ENCODE data around the gene ATG16L1.

ATG16L1 gene

GRCh38 chr2:233267516-233268245 is 16.2 kb downstream of the ATG16L1 start:
- Histone ChIP-seq H3K27ac (no peak overlapping the region), H3K27me3 (ENCODE audit: control insufficient read depth, insufficient read depth, low read length) (no peaks in the 10 kb centered on the region), H3K4me3 (ENCODE audit: low read depth, low read length) (no peak overlapping the region), H2AFZ (no peak overlapping the region), H3K79me2 (peaks cover under 1% of the 10 kb centered on the region), H3K4me2 (ENCODE audit: low read length) (no peak overlapping the region), H3K4me1 (no peaks in the 10 kb centered on the region), H3K9me3 (ENCODE audit: control insufficient read depth, low read length) (no peaks in the 10 kb centered on the region), H3K36me3 (ENCODE audit: control insufficient read depth, insufficient read depth, low read length) (no peaks in the 10 kb centered on the region), H3K9ac (no peak overlapping the region)
- TF ChIP-seq, protein P1, sequence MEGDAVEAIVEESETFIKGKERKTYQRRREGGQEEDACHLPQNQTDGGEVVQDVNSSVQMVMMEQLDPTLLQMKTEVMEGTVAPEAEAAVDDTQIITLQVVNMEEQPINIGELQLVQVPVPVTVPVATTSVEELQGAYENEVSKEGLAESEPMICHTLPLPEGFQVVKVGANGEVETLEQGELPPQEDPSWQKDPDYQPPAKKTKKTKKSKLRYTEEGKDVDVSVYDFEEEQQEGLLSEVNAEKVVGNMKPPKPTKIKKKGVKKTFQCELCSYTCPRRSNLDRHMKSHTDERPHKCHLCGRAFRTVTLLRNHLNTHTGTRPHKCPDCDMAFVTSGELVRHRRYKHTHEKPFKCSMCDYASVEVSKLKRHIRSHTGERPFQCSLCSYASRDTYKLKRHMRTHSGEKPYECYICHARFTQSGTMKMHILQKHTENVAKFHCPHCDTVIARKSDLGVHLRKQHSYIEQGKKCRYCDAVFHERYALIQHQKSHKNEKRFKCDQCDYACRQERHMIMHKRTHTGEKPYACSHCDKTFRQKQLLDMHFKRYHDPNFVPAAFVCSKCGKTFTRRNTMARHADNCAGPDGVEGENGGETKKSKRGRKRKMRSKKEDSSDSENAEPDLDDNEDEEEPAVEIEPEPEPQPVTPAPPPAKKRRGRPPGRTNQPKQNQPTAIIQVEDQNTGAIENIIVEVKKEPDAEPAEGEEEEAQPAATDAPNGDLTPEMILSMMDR (IDR thresholded peaks at IDR 0.05) = no peak

- no peaks in the 10 kb centered on the region for H3K79me2 ChIP-seq
- H3K9me3 ChIP-seq (ENCODE audit: control insufficient read depth, low read length) = no peaks in the 10 kb centered on the region
- H3K4me2 ChIP-seq (ENCODE audit: low read length) = no peak overlapping the region
- H3K4me1 ChIP-seq = no peaks in the 10 kb centered on the region
- no peak overlapping the region for H2AFZ ChIP-seq
- H3K27ac ChIP-seq = no peak overlapping the region
- no peaks in the 10 kb centered on the region for H3K27me3 ChIP-seq (ENCODE audit: control insufficient read depth, insufficient read depth, low read length)
- H3K9ac ChIP-seq = no peak overlapping the region
- H3K4me3 ChIP-seq (ENCODE audit: low read depth, low read length) = no peak overlapping the region
- H3K36me3 ChIP-seq (ENCODE audit: control insufficient read depth, insufficient read depth, low read length) = no peaks in the 10 kb centered on the region
- TF ChIP-seq, protein P1 (IDR thresholded peaks at IDR 0.05) = no peak
These were observed 18.9 kb downstream of the ATG16L1 start for GRCh38 chr2:233270366-233270765.

DNA sequence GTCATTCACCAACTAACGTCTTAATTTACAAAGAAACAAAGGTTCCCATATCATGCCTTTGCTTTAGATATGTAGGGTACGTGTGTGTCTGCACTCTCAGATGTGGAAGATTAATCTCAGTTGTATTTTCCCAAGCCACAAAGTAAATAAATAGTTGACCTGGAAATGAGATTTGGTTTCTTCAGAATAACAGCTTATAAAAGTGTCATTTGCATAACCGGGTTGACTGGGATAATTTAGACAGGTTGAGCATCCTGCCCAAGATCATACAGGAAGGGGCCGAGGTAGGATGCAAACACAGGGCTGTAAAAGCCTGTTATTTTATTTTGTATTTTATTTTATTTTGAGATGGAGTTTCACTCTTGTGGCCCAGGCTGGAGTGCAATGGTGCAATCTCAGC is 19.5 kb downstream of the ATG16L1 start:
- H3K27me3 ChIP-seq (ENCODE audit: control insufficient read depth, insufficient read depth, low read length) = no peaks in the 10 kb centered on the region
- no peaks in the 10 kb centered on the region for H3K79me2 ChIP-seq
- H3K27ac ChIP-seq = no peak overlapping the region
- H2AFZ ChIP-seq = no peak overlapping the region
- H3K9me3 ChIP-seq (ENCODE audit: control insufficient read depth, low read length) = no peaks in the 10 kb centered on the region
- no peak overlapping the region for H3K4me3 ChIP-seq (ENCODE audit: low read depth, low read length)
- H3K9ac ChIP-seq = no peak overlapping the region
- no peak overlapping the region for H3K4me2 ChIP-seq (ENCODE audit: low read length)
- TF ChIP-seq, protein P1 (IDR thresholded peaks at IDR 0.05) = no peak
- H3K36me3 ChIP-seq (ENCODE audit: control insufficient read depth, insufficient read depth, low read length) = no peaks in the 10 kb centered on the region
- H3K4me1 ChIP-seq = no peaks in the 10 kb centered on the region

GRCh38 chr2:233271693-233272092 is 20.2 kb downstream of the ATG16L1 start:
- no peak overlapping the region for H3K27ac ChIP-seq
- no peaks in the 10 kb centered on the region for H3K9me3 ChIP-seq (ENCODE audit: control insufficient read depth, low read length)
- no peaks in the 10 kb centered on the region for H3K36me3 ChIP-seq (ENCODE audit: control insufficient read depth, insufficient read depth, low read length)
- TF ChIP-seq, protein P1 (IDR thresholded peaks at IDR 0.05) = no peak
- no peak overlapping the region for H2AFZ ChIP-seq
- no peaks in the 10 kb centered on the region for H3K79me2 ChIP-seq
- H3K4me3 ChIP-seq (ENCODE audit: low read depth, low read length) = no peak overlapping the region
- no peaks in the 10 kb centered on the region for H3K4me1 ChIP-seq
- H3K27me3 ChIP-seq (ENCODE audit: control insufficient read depth, insufficient read depth, low read length) = no peaks in the 10 kb centered on the region
- no peak overlapping the region for H3K9ac ChIP-seq
- H3K4me2 ChIP-seq (ENCODE audit: low read length) = no peak overlapping the region

- TF ChIP-seq, protein P1 (IDR thresholded peaks at IDR 0.05) = no peak
- no peaks in the 10 kb centered on the region for H3K36me3 ChIP-seq (ENCODE audit: control insufficient read depth, insufficient read depth, low read length)
These were observed 21.6 kb downstream of the ATG16L1 start for GRCh38 chr2:233273120-233273519.

More at GRCh38 chr2:233273120-233273519, 21.6 kb downstream of the ATG16L1 start:
- H3K4me1 ChIP-seq = no peaks in the 10 kb centered on the region
- H3K9ac ChIP-seq = no peak overlapping the region
- H3K27ac ChIP-seq = no peak overlapping the region
- H2AFZ ChIP-seq = no peak overlapping the region
- H3K4me3 ChIP-seq (ENCODE audit: low read depth, low read length) = no peak overlapping the region
- H3K4me2 ChIP-seq (ENCODE audit: low read length) = no peak overlapping the region
- H3K79me2 ChIP-seq = no peaks in the 10 kb centered on the region
- H3K9me3 ChIP-seq (ENCODE audit: control insufficient read depth, low read length) = no peaks in the 10 kb centered on the region
- no peaks in the 10 kb centered on the region for H3K27me3 ChIP-seq (ENCODE audit: control insufficient read depth, insufficient read depth, low read length)

Data from parathyroid adenoma (tissue), 2 donors.